Caco-2 (cell line): ENCODE results near the gene CD52. TPM values are rescaled to one million over a fixed set of nuclear protein-coding genes. Genes with fewer than 3 reads are reported as not detected.
"Not testable (repeated sequence)": the region's sequence is repeated elsewhere in the genome, so short reads cannot be mapped to it uniquely, and the experiment has no call there.

Source experiments
- BruUV-seq: library from RNA; stranded (reverse); fragments of 400-500 nt; replicated peaks from 2 replicates; lab custom pipeline; 2021; lab: Mats Ljungman, UMichigan
- CTCF ChIA-PET: fragments of 300-600 bp; sonication (Branson Sonifier 250); formaldehyde crosslinking; loops from one replicate; lab custom pipeline; 2022; ENCODE audit warnings: antibody characterized with exemption; lab: Charles Lee
- POLR2A ChIA-PET: fragments of 300-600 bp; sonication (Branson Sonifier 250); formaldehyde crosslinking; loops from one replicate; lab custom pipeline; 2022; ENCODE audit warnings: antibody characterized with exemption; lab: Charles Lee
- DNase-seq, 2 experiments: peaks; one replicate each; pipeline versions ENCODE4 v3.0.0 to v3.0.0-alpha.2; 2020 to 2022
- H3K27me3 ChIP-seq: replicated peaks from 2 replicates; pipeline ENCODE4 v1.6.0; 2011; ENCODE audit warnings: low read length; ENCODE audit not compliant: control insufficient read depth, insufficient read depth
- H3K36me3 ChIP-seq: 2 replicates; pipeline ENCODE4 v1.5.1; 2011; ENCODE audit warnings: low read length; ENCODE audit not compliant: control insufficient read depth, insufficient read depth
- H3K4me1 ChIP-seq: fragments of 250-450 bp; sonication (Bioruptor Pico); 2 replicates; pipeline ENCODE4 v1.5.1; 2020; ENCODE audit warnings: mild to moderate bottlenecking
- H3K4me3 ChIP-seq: 2 replicates; pipeline ENCODE4 v1.5.1; 2011; ENCODE audit warnings: low read depth, mild to moderate bottlenecking, control low read depth, low read length
- H3K9me3 ChIP-seq: fragments of 250-450 bp; sonication (Bioruptor Pico); 2 replicates; pipeline ENCODE4 v1.5.1; 2020; ENCODE audit warnings: mild to moderate bottlenecking, moderate library complexity
- H3K27ac Mint-ChIP-seq: one replicate; pipeline ENCODE4 v1.8.0; 2022; ENCODE audit warnings: mixed read lengths; ENCODE audit not compliant: unreplicated experiment
- H3K27me3 Mint-ChIP-seq: one replicate; pipeline ENCODE4 v1.8.0; 2022; ENCODE audit warnings: mixed read lengths; ENCODE audit not compliant: insufficient read depth, unreplicated experiment
- H3K36me3 Mint-ChIP-seq: one replicate; pipeline ENCODE4 v1.8.0; 2022; ENCODE audit warnings: mild to moderate bottlenecking, mixed read lengths; ENCODE audit not compliant: insufficient read depth, unreplicated experiment
- H3K4me1 Mint-ChIP-seq: one replicate; pipeline ENCODE4 v1.8.0; 2022; ENCODE audit warnings: low read depth, mixed read lengths; ENCODE audit not compliant: unreplicated experiment
- H3K4me3 Mint-ChIP-seq: one replicate; pipeline ENCODE4 v1.8.0; 2022; ENCODE audit warnings: mild to moderate bottlenecking, moderate library complexity, mixed read lengths; ENCODE audit not compliant: unreplicated experiment
- H3K9me3 Mint-ChIP-seq: one replicate; pipeline ENCODE4 v1.8.0; 2022; ENCODE audit warnings: mixed read lengths; ENCODE audit not compliant: unreplicated experiment
- intact Hi-C: fragments of 100-400 bp; cut with micrococcal nuclease; formaldehyde crosslinking; loops from one replicate; pipeline ENCODE4 v1.10.0; 2022; ENCODE audit not compliant: unreplicated experiment
- total RNA-seq: library from RNA; stranded (reverse); gene quantifications from 2 replicates; pipeline ENCODE4 v1.2.3, GENCODE V29; 2022
- TF ChIP-seq, protein P1 (sequence below), 2 experiments: fragments of 200-600 bp in 1 of 2; IDR thresholded peaks; 1 replicate in 1 of 2; 2 replicates in 1 of 2; pipeline versions ENCODE4 v1.5.1 to v1.8.0; 2011 to 2022; ENCODE audit warnings: antibody characterized with exemption in 1 of 2, control low read depth in 1 of 2, inconsistent platforms in 1 of 2, low read depth in 1 of 2, low read length in 1 of 2, mild to moderate bottlenecking in 1 of 2, moderate library complexity in 1 of 2; ENCODE audit not compliant: insufficient read depth in 1 of 2, severe bottlenecking in 1 of 2, unreplicated experiment in 1 of 2

Gene CD52
- total RNA-seq, 1 experiment from 2014 or later, result not detected

- DNase-seq, result no peak
- no peaks in the 10 kb centered on the region for H3K4me1 ChIP-seq
- no peaks in the 10 kb centered on the region for H3K9me3 ChIP-seq
- H3K27ac Mint-ChIP-seq, result peak overlapping the region; percentile 55
- no peaks in the 10 kb centered on the region for H3K4me1 Mint-ChIP-seq
- TF ChIP-seq, protein P1, sequence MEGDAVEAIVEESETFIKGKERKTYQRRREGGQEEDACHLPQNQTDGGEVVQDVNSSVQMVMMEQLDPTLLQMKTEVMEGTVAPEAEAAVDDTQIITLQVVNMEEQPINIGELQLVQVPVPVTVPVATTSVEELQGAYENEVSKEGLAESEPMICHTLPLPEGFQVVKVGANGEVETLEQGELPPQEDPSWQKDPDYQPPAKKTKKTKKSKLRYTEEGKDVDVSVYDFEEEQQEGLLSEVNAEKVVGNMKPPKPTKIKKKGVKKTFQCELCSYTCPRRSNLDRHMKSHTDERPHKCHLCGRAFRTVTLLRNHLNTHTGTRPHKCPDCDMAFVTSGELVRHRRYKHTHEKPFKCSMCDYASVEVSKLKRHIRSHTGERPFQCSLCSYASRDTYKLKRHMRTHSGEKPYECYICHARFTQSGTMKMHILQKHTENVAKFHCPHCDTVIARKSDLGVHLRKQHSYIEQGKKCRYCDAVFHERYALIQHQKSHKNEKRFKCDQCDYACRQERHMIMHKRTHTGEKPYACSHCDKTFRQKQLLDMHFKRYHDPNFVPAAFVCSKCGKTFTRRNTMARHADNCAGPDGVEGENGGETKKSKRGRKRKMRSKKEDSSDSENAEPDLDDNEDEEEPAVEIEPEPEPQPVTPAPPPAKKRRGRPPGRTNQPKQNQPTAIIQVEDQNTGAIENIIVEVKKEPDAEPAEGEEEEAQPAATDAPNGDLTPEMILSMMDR (IDR thresholded peaks at IDR 0.05; ENCODE audit: insufficient read depth in 1 of 2, low read depth in 1 of 2, low read length in 1 of 2, severe bottlenecking in 1 of 2, unreplicated experiment in 1 of 2), result no peak
- CTCF ChIA-PET, result no interaction called here
- H3K27me3 ChIP-seq, result no peaks in the 10 kb centered on the region
- no peaks in the 10 kb centered on the region for H3K36me3 ChIP-seq
- no peak overlapping the region for H3K4me3 Mint-ChIP-seq
- no peak overlapping the region for H3K4me3 ChIP-seq
- intact Hi-C loops, result no loop called here
- no peaks in the 10 kb centered on the region for H3K9me3 Mint-ChIP-seq
- no peaks in the 10 kb centered on the region for H3K27me3 Mint-ChIP-seq
- H3K36me3 Mint-ChIP-seq, result peaks cover 87% of the 10 kb centered on the region
- POLR2A ChIA-PET, result no interaction called here
- no TSS peak for BruUV-seq
Observed at GRCh38 chr1:26328597-26328996, 10.8 kb downstream of the CD52 start.

GRCh38 chr1:26329380-26329779, 11.6 kb downstream of the CD52 start:
- DNase-seq, H3K4me3 Mint-ChIP-seq, H3K4me3 ChIP-seq, H3K9me3 Mint-ChIP-seq, BruUV-seq, CTCF ChIA-PET, intact Hi-C loops, H3K36me3 ChIP-seq, POLR2A ChIA-PET, H3K4me1 ChIP-seq, H3K9me3 ChIP-seq, H3K4me1 Mint-ChIP-seq, H3K27me3 ChIP-seq, H3K27ac Mint-ChIP-seq, H3K27me3 Mint-ChIP-seq: not testable (repeated sequence)
- peaks cover 85% of the 10 kb centered on the region for H3K36me3 Mint-ChIP-seq

- H3K4me1 ChIP-seq, result no peaks in the 10 kb centered on the region
- Mint-ChIP-seq H3K4me3 (no peak overlapping the region), H3K27ac (no peak overlapping the region), H3K4me1 (no peaks in the 10 kb centered on the region), H3K9me3 (no peaks in the 10 kb centered on the region), H3K36me3 (peaks cover 85% of the 10 kb centered on the region), H3K27me3 (no peaks in the 10 kb centered on the region)
- DNase-seq, result no peak
- no peaks in the 10 kb centered on the region for H3K9me3 ChIP-seq
- H3K36me3 ChIP-seq, result no peaks in the 10 kb centered on the region
- TF ChIP-seq, protein P1 (IDR thresholded peaks at IDR 0.05; ENCODE audit: insufficient read depth in 1 of 2, low read depth in 1 of 2, low read length in 1 of 2, severe bottlenecking in 1 of 2, unreplicated experiment in 1 of 2), result no peak
- intact Hi-C loops, result no loop called here
- no TSS peak for BruUV-seq
- no peak overlapping the region for H3K4me3 ChIP-seq
- no peaks in the 10 kb centered on the region for H3K27me3 ChIP-seq
- ChIA-PET POLR2A (no interaction called here), CTCF (no interaction called here)
Observed at GRCh38 chr1:26330276-26330675, 12.5 kb downstream of the CD52 start.

GRCh38 chr1:26333312-26333711, 15.6 kb downstream of the CD52 start:
- peaks cover 76% of the 10 kb centered on the region for H3K36me3 Mint-ChIP-seq
- H3K27ac Mint-ChIP-seq, BruUV-seq, H3K36me3 ChIP-seq, H3K4me3 ChIP-seq, H3K27me3 Mint-ChIP-seq, H3K9me3 ChIP-seq, POLR2A ChIA-PET, H3K4me3 Mint-ChIP-seq, H3K4me1 ChIP-seq, H3K27me3 ChIP-seq, intact Hi-C loops, H3K9me3 Mint-ChIP-seq, DNase-seq, H3K4me1 Mint-ChIP-seq: not testable (repeated sequence)
- CTCF ChIA-PET, result interaction anchor here (0.6 kb wide), 1 partner anchor 99 kb away, joined by 6 read pairs; the partner anchor contains the start of gene DHDDS
